PFSK-1 (cell line): ENCODE measurements around the gene FXYD1.

Experiments used
- FOXP2 ChIP-seq: optimal IDR thresholded peaks from 2 replicates; pipeline ENCODE3; 2011; ENCODE audit warnings: borderline replicate concordance, control low read depth, inconsistent platforms; ENCODE audit not compliant: insufficient read depth; ENCODE audit errors: extremely low read length, extremely low read depth
- POLR2AphosphoS5 ChIP-seq: IDR thresholded peaks from 2 replicates; pipeline ENCODE4 v1.6.1; 2012; ENCODE audit warnings: low read depth, mild to moderate bottlenecking, control low read depth, low read length, moderate library complexity
- SIN3A ChIP-seq: IDR thresholded peaks from 2 replicates; pipeline ENCODE4 v1.6.1; 2012; ENCODE audit warnings: mild to moderate bottlenecking, low read length, moderate library complexity, borderline replicate concordance; ENCODE audit not compliant: insufficient read depth
- TAF1 ChIP-seq: IDR thresholded peaks from 2 replicates; pipeline ENCODE4 v1.6.1; 2012; ENCODE audit warnings: low read length, control low read depth, borderline replicate concordance; ENCODE audit not compliant: insufficient read depth
- TF ChIP-seq, protein P1 (sequence below), 2 experiments: IDR thresholded peaks; 2 replicates each; pipeline versions ENCODE4 v1.6.1 to v1.8.0; 2011 to 2012; ENCODE audit warnings: low read depth in 2 of 2, low read length in 2 of 2, control low read depth in 1 of 2, inconsistent platforms in 1 of 2, mild to moderate bottlenecking in 1 of 2, moderate library complexity in 1 of 2; ENCODE audit not compliant: insufficient read depth in 1 of 2

Gene FXYD1

DNA sequence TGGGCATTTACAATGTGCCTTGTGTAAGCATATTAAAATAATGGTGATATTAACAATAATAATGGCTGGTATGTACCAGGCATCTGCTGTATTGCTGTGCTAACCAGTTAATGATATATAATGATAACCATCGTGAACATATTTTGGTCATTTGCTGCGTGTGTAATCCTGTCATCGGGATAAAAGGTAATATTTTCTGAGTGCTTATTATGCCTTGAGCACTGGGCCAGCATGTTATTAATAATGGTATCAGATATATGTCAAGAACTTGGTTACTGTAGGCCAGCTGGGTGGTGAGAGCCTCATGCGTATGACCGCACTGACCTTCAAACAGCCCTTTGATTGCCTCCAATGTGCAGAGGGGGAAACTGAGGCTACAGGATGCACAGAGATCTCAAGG lies 45.2 kb upstream of the FXYD1 start:
- no peak for TF ChIP-seq TAF1
- TF ChIP-seq SIN3A, result no peak
- TF ChIP-seq POLR2AphosphoS5, result no peak
- TF ChIP-seq, protein P1, sequence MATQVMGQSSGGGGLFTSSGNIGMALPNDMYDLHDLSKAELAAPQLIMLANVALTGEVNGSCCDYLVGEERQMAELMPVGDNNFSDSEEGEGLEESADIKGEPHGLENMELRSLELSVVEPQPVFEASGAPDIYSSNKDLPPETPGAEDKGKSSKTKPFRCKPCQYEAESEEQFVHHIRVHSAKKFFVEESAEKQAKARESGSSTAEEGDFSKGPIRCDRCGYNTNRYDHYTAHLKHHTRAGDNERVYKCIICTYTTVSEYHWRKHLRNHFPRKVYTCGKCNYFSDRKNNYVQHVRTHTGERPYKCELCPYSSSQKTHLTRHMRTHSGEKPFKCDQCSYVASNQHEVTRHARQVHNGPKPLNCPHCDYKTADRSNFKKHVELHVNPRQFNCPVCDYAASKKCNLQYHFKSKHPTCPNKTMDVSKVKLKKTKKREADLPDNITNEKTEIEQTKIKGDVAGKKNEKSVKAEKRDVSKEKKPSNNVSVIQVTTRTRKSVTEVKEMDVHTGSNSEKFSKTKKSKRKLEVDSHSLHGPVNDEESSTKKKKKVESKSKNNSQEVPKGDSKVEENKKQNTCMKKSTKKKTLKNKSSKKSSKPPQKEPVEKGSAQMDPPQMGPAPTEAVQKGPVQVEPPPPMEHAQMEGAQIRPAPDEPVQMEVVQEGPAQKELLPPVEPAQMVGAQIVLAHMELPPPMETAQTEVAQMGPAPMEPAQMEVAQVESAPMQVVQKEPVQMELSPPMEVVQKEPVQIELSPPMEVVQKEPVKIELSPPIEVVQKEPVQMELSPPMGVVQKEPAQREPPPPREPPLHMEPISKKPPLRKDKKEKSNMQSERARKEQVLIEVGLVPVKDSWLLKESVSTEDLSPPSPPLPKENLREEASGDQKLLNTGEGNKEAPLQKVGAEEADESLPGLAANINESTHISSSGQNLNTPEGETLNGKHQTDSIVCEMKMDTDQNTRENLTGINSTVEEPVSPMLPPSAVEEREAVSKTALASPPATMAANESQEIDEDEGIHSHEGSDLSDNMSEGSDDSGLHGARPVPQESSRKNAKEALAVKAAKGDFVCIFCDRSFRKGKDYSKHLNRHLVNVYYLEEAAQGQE (IDR thresholded peaks at IDR 0.05; ENCODE audit: insufficient read depth in 1 of 2, low read depth in 2 of 2, low read length in 2 of 2), result no peak
- no peak for TF ChIP-seq FOXP2

DNA sequence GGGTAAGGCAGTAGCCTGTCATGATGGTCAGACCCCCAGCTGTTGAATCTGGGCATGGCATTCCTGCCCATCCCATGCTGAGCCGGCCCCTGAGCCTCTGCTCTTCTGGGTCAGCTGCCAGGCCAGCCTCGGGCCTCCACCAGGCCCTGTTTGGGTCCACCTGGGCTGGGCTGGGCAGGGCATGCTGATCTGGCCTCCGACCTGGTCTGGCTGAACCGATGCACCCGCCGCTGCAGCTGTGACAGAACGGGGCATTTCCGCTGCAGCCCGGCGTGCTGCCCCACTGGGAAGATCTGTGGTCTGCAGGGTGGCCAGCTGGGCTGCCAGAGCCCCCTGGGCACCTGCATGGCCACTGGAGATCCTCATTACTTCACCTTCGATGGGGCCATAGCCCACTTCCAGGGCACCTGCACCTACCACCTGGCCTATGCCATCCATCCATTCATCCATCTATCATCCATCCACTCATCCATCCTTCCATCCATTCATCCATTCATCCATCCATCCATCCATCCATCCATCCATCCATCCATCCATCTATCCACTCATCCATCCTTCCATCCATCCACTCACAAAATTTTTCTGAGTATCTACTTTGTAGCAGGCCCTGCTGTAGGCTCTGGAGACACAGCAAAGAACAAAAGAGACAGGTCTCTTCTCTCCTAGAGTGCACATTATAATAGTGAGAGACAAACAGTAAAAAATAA lies 44.5 kb upstream of the FXYD1 start:
- TF ChIP-seq SIN3A (no peak), POLR2AphosphoS5 (no peak), TAF1 (no peak), FOXP2 (no peak)
- TF ChIP-seq, protein P1 (IDR thresholded peaks at IDR 0.05; ENCODE audit: insufficient read depth in 1 of 2, low read depth in 2 of 2, low read length in 2 of 2), result no peak

DNA sequence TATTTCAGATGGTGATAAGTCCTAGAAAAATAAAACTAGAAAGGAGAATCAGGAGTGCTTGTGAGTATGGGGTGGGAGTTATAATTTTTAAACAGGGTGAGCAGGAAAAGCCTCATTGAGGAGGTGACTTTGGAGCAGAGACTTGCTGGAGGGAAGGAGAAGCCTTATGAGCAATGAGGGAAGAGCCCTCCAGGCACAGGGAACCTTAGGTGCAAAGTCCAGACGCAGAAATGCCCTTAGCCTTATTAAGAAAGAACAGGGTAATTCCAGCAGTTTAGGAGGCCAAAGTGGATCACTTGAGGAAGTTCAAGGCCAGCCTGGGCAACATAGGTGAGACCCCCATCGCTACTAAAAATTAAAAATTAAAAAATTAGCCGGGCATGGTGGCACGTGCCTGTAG lies 44.0 kb upstream of the FXYD1 start:
- TF ChIP-seq FOXP2, result no peak
- no peak for TF ChIP-seq SIN3A
- no peak for TF ChIP-seq POLR2AphosphoS5
- TF ChIP-seq TAF1, result no peak
- TF ChIP-seq, protein P1 (IDR thresholded peaks at IDR 0.05; ENCODE audit: insufficient read depth in 1 of 2, low read depth in 2 of 2, low read length in 2 of 2), result no peak

DNA sequence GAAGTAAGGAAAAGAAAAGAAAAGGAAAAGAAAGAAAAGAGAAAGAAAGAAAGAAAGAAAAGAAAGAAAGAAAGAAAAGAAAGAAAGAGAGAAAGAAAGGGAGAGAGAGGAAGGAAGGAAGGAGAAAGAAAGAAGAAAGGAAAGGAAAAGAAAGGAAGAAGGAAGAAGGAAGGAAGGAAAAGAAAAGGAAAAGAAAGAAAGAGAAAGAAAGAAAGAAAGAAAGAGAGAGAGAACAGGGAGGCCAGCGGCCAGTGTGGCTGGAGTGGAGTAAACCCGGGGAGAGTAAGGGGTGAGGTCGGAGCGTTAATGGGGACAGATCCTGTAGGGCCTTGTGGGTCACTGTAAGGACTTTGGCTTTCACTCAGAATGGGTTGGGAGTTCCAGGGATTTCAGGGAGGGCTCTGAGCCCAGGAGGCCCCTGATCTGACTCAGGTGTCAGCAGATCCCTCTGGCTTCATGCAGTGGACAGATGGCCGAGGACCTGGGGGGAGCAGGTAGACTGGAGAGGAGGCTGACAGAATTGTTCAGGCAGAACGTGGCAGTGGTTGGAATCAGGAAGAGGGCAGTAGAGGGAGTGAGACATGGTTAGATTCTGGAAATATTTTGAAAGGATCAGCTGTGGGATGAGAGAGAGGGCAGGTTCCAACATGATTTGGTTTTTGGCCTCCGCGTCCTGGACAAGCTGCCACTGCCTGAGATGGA lies 42.8 kb upstream of the FXYD1 start:
- no peak for TF ChIP-seq SIN3A
- TF ChIP-seq TAF1, result no peak
- TF ChIP-seq POLR2AphosphoS5, result no peak
- TF ChIP-seq, protein P1 (IDR thresholded peaks at IDR 0.05; ENCODE audit: insufficient read depth in 1 of 2, low read depth in 2 of 2, low read length in 2 of 2), result no peak
- no peak for TF ChIP-seq FOXP2
